ENCODE measurements around the gene TMEM9. TPM values are rescaled to one million over a fixed set of nuclear protein-coding genes. Genes with fewer than 3 reads are reported as not detected.

The TMEM9 gene
- total and polyA plus RNA-seq, 8 donors: 21.7 to 53.8 (median 48.0) TPM

DNA sequence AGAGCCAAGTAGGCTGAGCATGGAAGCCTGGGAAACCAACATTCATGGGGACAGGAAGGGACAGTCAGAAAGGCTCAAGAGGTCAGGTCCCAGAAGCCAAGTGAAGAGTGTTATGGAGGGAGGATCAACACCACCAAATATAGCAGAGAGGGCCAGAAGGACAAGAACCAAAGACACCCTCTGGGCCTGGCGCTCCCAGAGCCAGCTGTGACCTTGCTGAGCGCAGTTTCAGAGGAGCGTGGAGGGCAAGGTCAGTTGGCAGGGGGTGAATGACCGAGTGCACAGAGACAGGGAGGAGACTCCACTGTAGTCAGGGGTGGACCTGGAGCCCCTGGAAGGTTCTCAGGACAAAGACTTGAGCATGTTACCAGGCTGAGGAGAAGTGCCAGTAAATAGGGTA, 22.9 kb downstream of the TMEM9 start:
- intact Hi-C loops (cut with DNase I; ENCODE audit: low total_unique reads): no loop called here
- 67 to 82% (median 73%) methylated on average over 4 of the region's 4 CpGs for WGBS, 5 donors
- Histone ChIP-seq H3K27me3 (no peaks in the 10 kb centered on the region), H3K36me3 (peaks cover 10 to 36% (median 25%) of the 10 kb centered on the region in 4 donors), H3K4me3 (no peak overlapping the region), H3K4me1 (peaks cover 0 to 11% (median 5%) of the 10 kb centered on the region in 4 donors), H3K27ac (no peak overlapping the region), H3K9me3 (no peaks in the 10 kb centered on the region)
- TF ChIP-seq POLR2A (IDR thresholded peaks at IDR 0.05) (no peak), POLR2AphosphoS5 (IDR thresholded peaks at IDR 0.05) (no peak), EP300 (IDR thresholded peaks at IDR 0.05) (no peak), CTCF (IDR thresholded peaks at IDR 0.05) (no peak)
- no peak for DNase-seq

GRCh38 chr1:201128962-201129361, 25.3 kb downstream of the TMEM9 start:
- WGBS, 5 donors: 91 to 97% (median 96%) methylated on average over 6 to 13 of the region's 13 CpGs
- no peaks in the 10 kb centered on the region for H3K9me3 ChIP-seq
- H3K36me3 ChIP-seq: peaks cover 0 to 12% (median 1%) of the 10 kb centered on the region in 4 donors
- H3K27ac ChIP-seq: no peak overlapping the region
- DNase-seq: no peak
- H3K4me1 ChIP-seq: peaks cover 0 to 21% (median 15%) of the 10 kb centered on the region in 4 donors
- peaks cover 0 to 7% (median 0%) of the 10 kb centered on the region in 3 donors for H3K27me3 ChIP-seq
- no peak overlapping the region for H3K4me3 ChIP-seq
- intact Hi-C loops (cut with DNase I; ENCODE audit: low total_unique reads): no loop called here
- TF ChIP-seq POLR2AphosphoS5 (IDR thresholded peaks at IDR 0.05) (no peak), EP300 (IDR thresholded peaks at IDR 0.05) (no peak), POLR2A (IDR thresholded peaks at IDR 0.05) (no peak), CTCF (IDR thresholded peaks at IDR 0.05) (no peak)

DNA sequence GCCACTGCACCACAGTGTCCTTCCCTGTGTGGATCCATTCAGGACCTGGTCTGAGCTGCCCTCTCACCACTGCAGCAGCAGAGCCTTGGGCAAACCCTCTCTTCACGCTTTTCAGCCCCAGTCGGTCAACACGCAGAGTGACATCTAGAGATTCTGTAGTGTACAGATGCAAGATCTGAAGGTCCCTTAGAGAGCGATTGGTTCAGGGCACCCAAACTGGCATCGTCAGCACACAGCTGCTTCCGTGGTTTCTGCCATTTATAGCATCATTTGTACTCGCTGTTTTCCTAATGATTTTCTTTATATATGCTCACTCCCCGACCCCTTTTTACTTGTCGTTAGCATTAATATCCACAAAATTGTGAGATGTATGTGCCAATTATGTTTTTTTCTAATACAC, 25.8 kb downstream of the TMEM9 start:
- intact Hi-C loops (cut with DNase I; ENCODE audit: low total_unique reads): no loop called here

DNA sequence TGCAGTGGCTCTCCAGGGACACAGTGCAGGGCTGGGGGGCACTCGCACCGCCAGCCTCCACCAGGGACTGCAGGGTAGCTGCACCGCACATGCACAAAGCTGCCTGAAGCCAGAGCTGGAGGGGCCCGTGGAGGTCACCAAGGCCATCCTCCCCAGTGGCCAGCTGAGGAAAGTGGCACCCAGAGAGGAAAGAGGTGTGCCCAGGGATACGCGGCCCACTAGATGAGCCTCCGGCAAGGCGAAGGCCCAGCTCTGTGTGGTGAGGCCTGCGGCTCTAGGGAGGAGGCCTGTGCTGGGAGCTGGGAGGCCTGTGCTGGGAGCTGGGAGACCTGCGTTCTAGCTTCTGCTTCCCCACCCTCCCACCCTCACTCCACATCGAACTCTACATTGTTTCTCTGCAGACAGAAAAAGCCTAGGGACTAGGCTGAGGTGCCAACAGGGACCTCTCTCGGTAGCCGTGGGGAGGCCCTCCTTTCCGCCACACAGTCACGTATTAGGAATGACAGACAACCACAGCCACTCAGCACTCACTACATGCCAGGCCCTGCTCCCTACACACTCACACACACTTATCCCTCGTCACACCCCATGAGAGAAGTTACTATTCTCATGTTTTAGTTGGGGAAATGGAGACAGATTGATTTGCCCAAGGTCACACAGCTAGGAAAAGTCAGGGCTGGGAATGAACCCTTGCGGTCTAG, 26.4 kb downstream of the TMEM9 start:
- intact Hi-C loops (cut with DNase I; ENCODE audit: low total_unique reads): no loop called here
- H3K4me3 ChIP-seq: no peak overlapping the region
- WGBS, 5 donors: 88 to 96% (median 93%) methylated on average over 13 to 17 of the region's 17 CpGs

More for the DNA sequence above, 25.8 kb downstream of the TMEM9 start:
- DNase-seq: no peak
- H3K9me3 ChIP-seq: no peaks in the 10 kb centered on the region
- peaks cover 0 to 12% (median 0%) of the 10 kb centered on the region in 3 donors for H3K27me3 ChIP-seq
- no peak for TF ChIP-seq CTCF (IDR thresholded peaks at IDR 0.05)
- no peak for TF ChIP-seq POLR2AphosphoS5 (IDR thresholded peaks at IDR 0.05)
- no peak for TF ChIP-seq POLR2A (IDR thresholded peaks at IDR 0.05)
- no peak for TF ChIP-seq EP300 (IDR thresholded peaks at IDR 0.05)
- H3K36me3 ChIP-seq: peaks cover 0 to 7% (median 0%) of the 10 kb centered on the region in 4 donors
- peaks cover 0 to 21% (median 15%) of the 10 kb centered on the region in 4 donors for H3K4me1 ChIP-seq
- no peak overlapping the region for H3K4me3 ChIP-seq
- H3K27ac ChIP-seq: no peak overlapping the region
- 83 to 95% (median 92%) methylated on average over 9 of the region's 9 CpGs for WGBS, 5 donors

More for the DNA sequence above, 26.4 kb downstream of the TMEM9 start:
- no peak for DNase-seq
- Histone ChIP-seq H3K27me3 (peaks cover 0 to 17% (median 0%) of the 10 kb centered on the region in 3 donors), H3K4me1 (peaks cover 0 to 21% (median 15%) of the 10 kb centered on the region in 4 donors), H3K9me3 (no peaks in the 10 kb centered on the region), H3K27ac (peak overlapping the region in 1 of 5 donors; percentile 55), H3K36me3 (peaks cover 0 to 6% (median 0%) of the 10 kb centered on the region in 4 donors)
- TF ChIP-seq POLR2A (IDR thresholded peaks at IDR 0.05): no peak
- no peak for TF ChIP-seq EP300 (IDR thresholded peaks at IDR 0.05)
- TF ChIP-seq CTCF (IDR thresholded peaks at IDR 0.05): no peak
- no peak for TF ChIP-seq POLR2AphosphoS5 (IDR thresholded peaks at IDR 0.05)

Measured in stomach (tissue), 9 donors.